Pulmonary artery endothelial cell (primary cell): ENCODE data around the gene TDO2. TPM values are rescaled to one million over a fixed set of nuclear protein-coding genes. Genes with fewer than 3 reads are reported as not detected.
"Not testable (repeated sequence)": the region's sequence is repeated elsewhere in the genome, so short reads cannot be mapped to it uniquely, and the experiment has no call there.

Experiments used
- DNase-seq: peaks from one replicate; pipeline ENCODE4 v3.0.0-alpha.2; 2011; ENCODE audit warnings: low read depth, low spot score
- total RNA-seq: library from RNA; depleted of rRNA; stranded (reverse); fragments of >200 nt; gene quantifications from 2 replicates; pipeline ENCODE4 v1.2.3, GENCODE V29; 2014

Gene TDO2
- total RNA-seq, 1 donor from 2014 or later, result not detected

DNA sequence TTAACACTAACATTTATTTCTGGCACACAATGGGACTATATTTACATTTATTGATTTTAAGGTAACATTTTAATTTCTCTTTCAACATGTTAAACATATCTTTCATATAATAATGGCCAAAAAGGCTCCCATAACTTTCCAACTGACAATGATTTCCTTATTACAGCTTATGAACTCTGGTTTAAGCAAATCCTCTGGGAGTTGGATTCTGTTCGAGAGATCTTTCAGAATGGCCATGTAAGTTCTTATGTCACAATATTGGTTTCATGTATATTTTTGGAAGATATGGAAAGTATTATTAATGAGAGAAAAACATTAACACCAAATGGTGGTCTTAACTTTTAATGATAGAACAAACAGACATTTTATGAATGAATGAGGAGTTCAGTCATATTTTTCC, 4.1 kb downstream of the TDO2 start:
- DNase-seq, result no peak

DNA sequence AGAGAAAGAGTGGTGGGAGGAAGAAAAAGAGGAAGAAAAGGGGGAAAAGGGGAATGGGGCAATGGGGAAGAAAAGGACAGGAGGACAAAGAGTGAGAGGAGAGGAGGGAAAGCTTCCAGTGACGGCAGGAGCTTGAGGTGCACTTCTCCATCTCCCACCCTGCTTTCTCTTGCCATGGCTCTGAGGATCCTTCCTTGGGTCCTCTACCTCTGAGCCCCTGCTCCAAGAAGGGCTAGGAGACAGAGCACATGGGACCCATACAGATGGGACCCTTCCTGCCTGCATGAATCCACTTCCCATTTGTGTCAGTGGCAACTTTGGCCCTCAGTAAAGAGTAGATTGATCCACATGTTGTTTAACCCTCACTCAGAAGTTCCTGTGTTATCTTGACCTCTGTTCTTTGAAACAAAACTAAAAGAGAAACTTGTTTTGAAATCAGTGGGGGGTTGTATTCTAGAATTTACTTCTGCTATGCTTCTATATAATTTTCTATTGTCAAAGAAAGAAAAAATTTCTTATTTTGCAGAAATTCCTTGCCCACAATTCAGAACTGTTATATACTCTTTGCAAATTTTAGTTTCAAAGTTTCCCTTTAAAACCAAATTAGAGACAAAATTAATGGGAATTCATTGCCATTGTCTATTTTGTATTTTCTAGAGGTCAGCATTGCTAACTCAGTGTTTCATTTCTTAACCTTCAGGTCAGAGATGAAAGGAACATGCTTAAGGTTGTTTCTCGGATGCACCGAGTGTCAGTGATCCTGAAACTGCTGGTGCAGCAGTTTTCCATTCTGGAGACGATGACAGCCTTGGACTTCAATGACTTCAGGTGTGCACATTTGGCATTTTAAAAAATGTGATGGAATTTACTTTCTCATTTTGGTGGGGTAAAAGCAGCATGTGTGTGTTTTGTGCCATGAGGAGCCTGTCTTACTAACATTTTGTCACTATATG, 5.0 kb downstream of the TDO2 start:
- no peak for DNase-seq

DNA sequence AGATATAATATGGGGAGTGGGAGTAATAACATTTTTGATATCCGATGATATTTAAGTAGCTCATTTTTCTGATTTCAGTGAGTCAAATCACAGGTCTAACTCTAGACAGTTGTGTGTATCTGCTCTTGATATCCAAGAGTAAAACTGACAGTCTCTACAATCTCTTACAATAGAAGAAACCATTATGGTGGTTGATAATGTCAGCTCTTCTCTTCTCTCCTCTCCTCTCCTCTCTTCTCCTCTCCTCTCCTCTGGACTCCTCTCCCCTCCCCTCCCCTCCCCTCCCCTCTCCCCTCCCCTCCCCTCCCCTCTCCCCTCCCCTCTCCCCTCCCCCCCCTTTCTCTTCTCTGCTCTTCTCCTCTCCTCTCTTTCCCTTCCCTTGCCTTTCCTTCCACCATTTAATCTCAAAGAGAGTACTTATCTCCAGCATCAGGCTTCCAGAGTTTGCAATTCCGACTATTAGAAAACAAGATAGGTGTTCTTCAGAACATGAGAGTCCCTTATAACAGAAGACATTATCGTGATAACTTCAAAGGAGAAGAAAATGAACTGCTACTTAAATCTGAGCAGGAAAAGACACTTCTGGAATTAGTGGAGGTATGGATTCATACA, 6.2 kb downstream of the TDO2 start:
- no peak for DNase-seq

DNA sequence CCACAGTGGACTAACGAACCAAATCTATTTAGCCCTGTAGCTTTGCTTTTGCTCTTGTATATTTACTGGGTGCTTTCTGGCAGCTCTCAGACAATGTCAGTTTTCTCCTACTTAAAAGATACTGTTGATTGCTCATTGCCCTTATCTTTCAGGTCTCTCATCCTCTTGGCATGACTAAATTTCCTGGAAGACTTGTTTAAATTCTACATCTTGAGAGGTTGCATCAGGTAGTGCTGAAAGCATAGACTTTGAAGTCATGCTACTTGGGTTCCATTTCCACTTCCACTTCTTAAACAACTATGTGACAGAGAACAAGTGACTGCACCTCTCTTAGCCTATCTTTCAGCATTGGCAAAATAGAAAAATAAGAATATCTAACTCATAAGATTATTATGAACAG, 8.4 kb downstream of the TDO2 start:
- DNase-seq, result no peak

DNA sequence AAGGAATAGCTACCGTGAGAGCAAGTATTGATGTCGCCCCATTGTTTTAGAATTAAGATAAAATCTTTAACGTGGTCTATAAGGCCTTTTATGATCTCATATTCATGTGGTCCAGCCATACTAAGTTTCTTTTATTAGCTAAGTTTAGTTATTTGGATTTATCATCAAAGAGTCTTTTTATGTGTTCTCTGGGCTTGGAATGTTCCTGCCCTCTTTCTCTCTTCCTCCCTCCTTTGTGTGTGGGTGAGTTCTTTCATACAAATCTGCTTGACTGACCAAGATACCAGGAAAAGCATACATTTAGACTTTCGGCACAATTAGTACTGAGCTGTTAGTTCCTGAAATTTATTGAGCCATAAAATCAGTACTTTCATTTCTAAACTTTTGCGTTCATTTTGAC, 11.3 kb downstream of the TDO2 start:
- no peak for DNase-seq

DNA sequence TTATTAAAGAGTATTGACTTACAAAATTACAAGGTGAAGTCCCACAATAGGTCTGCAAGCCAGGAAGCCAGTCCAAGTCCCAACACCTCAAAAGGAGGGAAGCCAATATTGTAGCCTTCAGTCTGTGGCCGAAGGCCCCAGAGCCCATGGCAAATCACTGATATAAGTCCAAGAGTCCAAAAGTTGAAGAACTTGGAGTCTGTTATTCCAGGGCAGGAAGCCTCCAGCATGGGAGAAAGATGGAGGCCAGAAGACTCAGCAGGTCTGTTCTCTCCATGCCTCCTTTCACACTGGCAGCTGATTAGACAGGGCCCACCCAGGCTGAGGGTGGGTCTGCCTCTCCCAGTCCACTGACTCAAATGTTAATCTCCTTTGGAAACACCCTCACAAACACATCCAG, 18.1 kb downstream of the TDO2 start:
- no peak for DNase-seq

DNA sequence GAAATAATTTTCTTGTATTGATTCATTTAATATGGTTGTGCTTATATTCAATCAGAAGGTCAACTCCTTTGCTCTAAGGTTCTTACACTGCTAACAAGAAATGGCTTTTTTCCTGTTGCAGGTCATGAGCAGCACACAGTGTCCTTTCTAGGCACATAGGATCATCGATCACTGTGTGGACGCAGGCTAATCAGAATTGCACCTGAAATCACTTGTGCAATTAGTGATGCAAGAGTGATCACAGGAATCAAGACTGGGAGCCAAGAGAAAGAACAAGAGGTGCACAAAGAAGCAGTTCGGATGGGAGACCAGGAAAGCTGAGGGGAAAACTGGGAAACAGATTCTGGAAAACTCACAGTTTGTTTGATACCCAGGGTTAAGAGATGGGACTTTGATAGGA, 21.1 kb downstream of the TDO2 start:
- DNase-seq, result no peak

DNA sequence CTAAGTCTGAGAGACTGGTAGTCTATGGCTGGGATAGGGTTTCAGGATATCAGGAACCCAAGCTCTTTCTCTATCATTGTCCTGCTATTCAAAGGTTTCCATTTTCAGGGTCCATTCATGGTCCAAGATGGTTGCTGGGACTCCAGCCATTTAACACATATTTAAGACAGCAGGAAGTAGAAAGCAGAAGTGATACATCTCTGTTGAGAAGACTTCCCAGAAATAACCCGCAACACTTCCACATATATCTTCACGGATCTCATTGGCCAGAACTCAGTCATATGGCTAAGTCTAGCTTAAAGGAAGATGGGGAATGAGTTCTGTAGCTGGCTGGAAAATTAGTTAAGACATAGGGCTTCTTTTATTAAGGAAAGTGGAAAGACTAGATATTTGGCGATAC, 26.3 kb downstream of the TDO2 start:
- no peak for DNase-seq

DNA sequence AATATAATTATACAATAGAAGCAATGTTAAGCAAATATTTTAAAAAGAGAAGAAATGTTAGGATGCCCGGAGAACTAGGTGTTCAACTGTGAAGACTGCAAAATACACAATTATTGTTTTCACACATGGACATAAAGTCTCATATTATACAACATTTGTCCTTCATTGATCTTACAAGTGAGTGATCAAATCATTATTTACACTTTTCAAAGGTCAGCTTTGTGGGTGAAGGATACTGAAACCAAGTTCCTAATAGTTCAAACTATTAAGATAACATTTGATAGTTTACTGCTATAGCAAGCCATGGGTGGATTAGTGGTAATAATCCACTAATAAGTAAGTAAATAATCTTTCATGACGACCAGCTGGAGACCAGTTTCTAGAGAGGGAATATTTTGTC, 26.8 kb downstream of the TDO2 start:
- DNase-seq, result no peak

DNA sequence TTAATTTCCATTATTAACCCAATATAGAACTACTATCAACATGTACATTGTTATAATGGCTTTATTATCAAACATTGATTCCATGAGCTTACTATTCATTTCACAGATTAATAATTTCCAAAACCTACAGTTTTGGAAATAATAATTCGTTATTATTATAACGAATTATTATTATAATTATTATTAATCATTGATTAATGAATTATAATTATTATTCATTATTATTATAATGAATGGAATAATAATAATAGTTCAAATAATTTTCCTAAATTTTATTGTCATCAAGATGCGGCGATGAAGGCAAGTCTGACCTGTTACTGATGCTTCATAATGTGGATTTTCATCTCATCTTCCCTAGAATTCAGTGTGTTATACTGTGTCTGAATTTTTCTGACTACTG, 28.1 kb downstream of the TDO2 start:
- DNase-seq, result no peak

DNA sequence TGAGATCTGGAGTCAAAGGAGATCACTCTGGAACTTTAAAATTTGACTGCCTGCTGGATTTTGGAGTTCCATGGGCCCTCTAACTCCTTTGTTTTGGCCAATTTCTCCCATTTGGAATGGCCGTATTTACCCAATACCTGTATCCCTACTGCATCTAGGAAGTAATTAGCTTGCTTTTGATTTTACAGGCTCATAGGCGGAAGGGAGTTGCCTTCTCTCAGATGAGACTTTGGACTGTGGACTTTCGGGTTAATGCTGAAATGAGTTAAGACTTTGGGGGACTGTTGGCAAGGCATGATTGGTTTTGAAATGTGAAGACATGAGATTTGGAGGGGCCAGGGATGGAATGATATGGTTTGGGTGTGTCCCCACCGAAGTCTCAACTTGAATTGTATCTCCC, 31.1 kb downstream of the TDO2 start:
- DNase-seq, result not testable (repeated sequence)

DNA sequence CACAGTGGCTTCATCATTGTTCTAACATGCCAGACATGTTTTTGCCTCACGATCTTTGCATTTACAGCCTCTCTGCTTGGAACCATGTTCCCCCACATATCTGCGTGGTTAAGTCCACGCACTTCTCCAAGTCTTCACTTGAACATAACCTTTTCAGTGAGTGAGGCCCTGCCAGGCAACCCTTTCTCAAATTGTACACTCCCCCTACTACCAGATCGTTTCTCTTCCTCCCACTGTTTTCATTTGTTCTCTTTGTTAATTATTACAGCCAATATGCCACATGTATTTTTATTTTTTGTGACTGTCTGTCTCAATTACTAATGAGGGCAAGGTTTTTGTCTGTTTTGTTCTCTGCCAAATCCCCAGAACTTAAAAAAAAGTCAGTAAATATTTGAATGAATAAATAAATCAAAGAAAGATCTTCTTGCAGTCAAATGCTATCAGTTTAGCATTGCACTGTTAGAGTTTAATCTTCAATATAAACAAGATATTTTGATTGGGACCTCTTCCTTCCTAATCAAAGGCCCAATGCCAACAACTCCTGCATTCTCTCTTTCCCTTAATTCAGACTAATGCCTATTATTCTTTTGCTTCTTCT, 32.0 kb downstream of the TDO2 start:
- DNase-seq, result no peak

DNA sequence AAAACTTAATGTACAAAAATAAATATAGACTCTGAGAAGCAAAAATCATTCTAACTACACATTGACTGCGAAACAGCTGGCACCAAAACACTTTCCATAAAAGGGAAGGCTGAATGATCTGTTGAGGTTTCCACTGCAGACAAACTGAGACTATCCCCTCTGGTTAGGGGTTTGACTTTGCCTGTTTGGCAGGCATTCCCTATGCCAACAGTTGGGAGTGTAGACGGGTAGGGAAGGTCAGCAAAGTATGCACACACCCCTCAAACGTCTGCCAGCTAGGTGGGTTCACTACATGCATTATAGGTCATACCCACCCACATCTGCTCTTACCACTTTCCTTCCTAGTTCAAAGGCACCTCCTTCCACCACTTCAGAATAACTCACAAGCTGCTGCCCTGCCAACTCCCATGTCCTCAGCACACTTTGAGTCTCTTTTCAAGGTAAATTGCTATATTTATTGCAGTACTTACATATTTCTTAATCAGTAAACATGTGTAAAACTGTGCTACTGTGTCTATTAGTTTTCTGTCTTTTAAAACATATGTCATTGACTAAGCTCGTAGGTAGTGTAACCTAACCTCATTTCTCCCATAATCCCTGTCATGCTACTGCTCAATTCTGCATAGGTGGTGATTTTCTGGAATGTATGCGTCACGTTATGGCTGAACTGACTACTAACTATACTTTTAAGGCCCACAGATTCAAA, 37.7 kb downstream of the TDO2 start:
- DNase-seq, result no peak

DNA sequence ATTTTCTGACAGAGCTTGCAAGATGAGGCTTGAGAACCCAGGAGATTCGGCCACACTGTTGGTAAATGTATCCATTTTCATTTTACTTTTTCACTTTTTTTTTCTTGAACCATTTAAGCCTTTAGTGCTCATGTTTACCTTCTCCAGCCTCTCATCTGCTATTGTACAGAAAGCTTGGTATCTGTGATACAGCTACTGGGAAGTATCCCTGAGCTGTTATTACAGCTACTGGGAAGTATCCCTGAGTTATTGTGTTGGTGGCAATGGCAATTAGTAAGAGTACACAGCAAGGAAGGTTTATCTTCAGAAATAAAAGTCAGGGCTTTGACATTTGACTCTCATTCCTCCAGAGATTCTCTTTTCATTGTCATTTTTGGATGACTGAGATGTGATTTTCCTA, 38.3 kb downstream of the TDO2 start:
- no peak for DNase-seq

DNA sequence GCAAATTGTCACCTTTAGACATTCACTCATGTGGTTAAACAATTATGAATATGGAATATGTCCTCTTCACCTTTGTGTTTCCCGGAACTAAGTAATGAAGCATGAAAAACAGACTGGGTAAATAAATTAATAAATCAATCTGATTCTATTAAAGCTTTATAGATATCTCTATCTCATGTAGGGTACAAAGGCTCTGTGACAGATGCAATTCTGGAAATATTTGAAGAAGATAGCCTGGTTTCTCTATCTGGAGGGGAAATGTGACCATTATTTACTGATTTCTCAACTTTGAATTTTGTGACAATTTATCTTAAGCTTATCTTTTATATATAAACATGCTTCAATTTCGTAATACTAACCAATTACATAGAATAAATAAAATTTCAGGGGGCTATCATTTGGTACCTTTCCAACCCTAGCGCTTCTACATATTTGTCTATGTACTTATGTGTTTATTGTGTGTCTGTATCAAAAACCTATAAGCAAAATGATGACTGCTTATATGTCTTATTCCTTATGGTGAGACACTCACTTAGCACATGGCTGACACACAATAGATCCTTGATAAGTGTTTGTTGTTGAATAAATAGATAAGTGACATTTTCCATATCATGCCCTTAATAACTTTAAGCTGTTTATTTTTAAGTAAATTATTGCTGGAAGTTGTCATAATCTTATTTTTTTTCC, 40.3 kb downstream of the TDO2 start:
- DNase-seq, result no peak

DNA sequence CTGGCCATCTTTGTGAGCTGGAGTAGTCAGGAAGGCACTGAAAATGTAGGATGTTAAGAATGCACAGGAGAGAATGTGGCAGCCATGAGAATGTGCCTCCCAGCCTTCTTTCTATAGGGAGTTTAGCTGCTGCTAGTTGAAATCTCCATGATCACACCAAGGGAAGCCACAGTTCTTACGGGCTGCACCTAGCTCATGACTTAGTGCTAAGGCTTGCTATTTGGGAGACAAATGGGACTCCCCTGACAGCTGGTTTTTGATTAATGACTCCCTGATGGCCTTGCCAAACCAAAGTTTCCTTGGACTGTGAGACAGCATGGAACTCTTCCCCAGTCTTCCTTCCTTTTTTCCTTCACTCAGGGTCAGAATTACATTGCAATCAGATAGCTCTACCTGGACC, 41.0 kb downstream of the TDO2 start:
- DNase-seq, result no peak

DNA sequence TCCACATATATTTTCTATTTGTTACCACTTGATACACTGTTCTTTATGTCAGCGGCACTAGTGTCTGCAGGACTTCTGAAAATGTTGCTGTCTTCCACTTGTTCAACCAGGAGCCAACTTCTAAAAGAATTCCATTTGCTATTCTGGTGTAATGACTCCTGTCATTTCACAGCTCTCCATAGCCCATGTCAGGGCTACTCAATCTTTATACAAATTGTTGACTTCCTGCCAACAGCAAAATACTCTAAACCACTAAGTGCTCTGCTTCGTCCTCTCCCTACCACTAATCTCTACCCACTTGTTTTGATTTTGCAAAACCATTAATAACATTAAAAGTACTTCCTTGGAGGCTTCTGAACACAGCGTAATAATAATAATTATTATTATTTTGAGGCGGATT, 43.0 kb downstream of the TDO2 start:
- DNase-seq, result no peak

DNA sequence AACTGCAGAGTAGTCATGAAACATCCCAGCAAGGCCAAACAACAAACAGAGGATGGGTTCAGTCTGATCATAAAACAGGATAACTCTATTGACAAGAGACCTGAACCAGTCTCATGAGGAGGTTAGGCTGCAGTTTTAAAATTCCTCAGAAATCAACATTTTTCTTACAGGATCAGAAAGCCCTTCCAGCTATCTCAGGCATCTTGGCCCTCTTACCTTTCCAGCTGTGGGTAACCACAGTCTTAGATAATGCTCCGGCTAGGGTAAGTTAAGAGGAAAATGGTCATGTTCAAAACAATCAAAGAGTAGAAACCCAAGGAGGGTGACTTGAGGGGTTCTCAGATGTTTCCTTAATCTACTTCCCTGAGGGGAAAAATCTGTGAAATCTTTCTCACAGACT, 45.0 kb downstream of the TDO2 start:
- no peak for DNase-seq

DNA sequence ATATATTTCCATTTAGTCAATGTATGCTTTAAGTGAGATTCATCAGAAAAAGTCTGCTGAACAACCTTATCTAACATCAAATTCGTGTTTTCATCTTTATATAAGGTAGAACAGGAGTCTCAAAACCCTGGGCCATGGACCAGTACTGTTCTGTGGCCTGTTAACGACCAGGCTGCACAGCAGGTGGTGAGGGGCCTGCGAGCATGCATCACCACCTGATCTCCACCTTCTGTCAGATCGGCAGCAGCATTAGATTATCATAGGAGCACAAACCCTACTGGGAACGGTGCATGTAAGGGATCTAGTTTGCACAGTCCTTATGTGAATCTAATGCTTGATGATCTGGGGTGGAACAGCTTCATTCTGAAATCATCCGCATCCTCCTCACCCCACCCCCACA, 47.0 kb downstream of the TDO2 start:
- DNase-seq, result no peak

DNA sequence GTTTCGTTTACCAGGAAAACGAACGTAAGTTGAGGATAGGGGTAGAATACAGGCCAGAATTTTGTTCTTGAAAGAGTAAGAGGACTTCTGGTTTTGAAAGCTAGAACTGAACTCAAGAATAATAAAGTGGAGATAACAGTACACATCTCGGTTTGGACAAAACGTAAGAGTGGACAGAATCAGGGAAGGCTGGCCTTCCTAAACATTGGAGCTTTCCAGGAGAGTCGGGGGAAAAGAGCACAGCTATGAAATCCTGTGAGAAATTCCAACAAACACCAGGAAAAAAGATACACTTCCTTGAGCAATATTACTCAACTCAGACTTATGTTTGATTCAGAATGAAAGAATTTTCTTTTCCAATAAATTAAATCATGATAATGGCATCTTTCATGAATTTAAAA, 49.0 kb downstream of the TDO2 start:
- DNase-seq, result no peak
